ENCODE measurements around the gene ENO1.
"Not testable (repeated sequence)": the region's sequence is repeated elsewhere in the genome, so short reads cannot be mapped to it uniquely, and the experiment has no call there.

Gene ENO1

DNA sequence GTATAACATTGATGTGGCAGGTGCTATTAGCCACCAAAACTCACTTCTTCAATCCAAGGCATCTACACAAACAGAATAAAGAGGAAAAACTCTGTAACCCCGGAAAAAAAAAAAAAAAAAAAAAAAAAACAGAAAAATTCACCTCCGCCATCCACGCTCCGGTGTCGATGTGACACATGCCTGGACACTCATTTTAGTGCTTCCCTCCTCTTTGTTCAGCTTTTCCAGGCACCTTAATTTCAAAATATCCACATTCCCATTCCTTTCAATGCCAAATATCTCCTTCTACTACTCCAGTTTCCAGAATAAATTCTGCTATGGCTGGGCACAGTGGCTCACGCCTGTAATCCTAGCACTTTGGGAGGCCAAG lies 55.2 kb downstream of the ENO1 start:
- TF ChIP-seq, protein P1, sequence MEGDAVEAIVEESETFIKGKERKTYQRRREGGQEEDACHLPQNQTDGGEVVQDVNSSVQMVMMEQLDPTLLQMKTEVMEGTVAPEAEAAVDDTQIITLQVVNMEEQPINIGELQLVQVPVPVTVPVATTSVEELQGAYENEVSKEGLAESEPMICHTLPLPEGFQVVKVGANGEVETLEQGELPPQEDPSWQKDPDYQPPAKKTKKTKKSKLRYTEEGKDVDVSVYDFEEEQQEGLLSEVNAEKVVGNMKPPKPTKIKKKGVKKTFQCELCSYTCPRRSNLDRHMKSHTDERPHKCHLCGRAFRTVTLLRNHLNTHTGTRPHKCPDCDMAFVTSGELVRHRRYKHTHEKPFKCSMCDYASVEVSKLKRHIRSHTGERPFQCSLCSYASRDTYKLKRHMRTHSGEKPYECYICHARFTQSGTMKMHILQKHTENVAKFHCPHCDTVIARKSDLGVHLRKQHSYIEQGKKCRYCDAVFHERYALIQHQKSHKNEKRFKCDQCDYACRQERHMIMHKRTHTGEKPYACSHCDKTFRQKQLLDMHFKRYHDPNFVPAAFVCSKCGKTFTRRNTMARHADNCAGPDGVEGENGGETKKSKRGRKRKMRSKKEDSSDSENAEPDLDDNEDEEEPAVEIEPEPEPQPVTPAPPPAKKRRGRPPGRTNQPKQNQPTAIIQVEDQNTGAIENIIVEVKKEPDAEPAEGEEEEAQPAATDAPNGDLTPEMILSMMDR (IDR thresholded peaks at IDR 0.05; ENCODE audit: low read depth, low read length), result no peak
- no peak overlapping the region for H3K4me3 ChIP-seq (replicated peaks in 1 of 2; ENCODE audit: low read depth in 2 of 2, low read length in 2 of 2)
- DNase-seq (ENCODE audit: low read depth in 2 of 2), result no peak

DNA sequence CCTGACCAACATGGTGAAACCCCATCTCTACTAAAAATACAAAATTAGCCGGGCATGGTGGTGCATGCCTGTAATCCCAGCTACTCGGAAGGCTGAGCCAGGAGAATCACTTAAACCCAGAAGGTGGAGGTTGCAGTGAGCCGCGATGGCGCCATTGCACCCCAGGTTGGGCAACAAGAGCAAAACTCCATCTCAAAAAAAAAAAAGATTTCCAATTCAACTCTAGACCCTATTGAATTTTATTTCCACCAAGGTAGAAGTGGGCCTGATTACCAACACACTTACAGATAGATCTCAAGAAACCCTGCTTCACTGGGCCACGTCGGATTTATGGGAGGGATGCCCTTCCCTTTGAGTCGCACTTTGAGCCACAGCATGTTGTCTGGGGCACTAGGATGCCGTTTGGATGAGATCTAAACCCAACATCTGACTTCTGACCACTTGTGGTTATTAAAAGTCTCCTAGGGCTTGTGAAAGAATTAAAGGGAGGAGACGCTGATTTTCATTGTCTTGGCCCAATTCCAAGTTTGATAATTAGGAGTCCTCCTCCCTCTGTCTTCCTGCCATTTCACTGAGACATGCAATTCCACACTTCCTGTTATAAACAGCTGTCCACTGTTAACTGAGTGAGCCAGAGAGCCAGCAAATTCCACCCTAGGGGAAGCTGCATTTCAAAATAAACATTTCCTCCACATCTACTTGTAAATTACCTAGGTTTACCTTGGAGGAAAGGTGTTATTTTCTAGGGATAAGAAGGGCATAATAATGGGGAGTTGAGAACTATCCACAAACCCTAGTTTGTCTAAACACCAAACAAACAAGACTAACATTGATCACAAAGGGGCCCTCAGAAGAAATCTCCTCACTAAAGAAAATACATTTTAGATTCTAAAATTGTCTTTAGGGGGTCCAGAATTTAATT lies 55.9 kb downstream of the ENO1 start:
- TF ChIP-seq, protein P1 (IDR thresholded peaks at IDR 0.05; ENCODE audit: low read depth, low read length), result no peak
- peak; percentile 88 to 89 for DNase-seq (ENCODE audit: low read depth in 2 of 2)
- no peak overlapping the region for H3K4me3 ChIP-seq (replicated peaks in 1 of 2; ENCODE audit: low read depth in 2 of 2, low read length in 2 of 2)

DNA sequence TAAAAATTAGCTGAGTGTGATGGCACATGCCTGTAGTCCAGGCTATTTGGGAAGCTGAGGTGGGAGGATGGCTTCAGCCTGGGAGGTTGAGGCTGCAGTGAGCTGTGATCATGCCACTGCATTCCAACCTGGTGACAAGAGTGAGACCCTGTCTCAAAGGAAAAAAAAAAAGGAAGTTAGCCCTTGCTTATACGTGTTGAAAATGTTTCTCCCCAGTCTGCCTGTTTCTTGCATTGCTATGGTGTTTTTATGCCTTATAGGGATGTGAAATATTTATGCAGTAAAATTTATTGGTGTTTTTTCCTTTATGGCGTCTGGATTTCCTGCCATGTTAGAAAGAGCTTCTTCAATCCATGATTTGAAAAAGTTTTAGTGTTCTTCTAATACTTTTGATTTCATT lies 57.4 kb downstream of the ENO1 start:
- TF ChIP-seq, protein P1 (IDR thresholded peaks at IDR 0.05; ENCODE audit: low read depth, low read length), result no peak
- DNase-seq (ENCODE audit: low read depth in 2 of 2), result no peak
- H3K4me3 ChIP-seq (replicated peaks in 1 of 2; ENCODE audit: low read depth in 2 of 2, low read length in 2 of 2), result no peak overlapping the region

DNA sequence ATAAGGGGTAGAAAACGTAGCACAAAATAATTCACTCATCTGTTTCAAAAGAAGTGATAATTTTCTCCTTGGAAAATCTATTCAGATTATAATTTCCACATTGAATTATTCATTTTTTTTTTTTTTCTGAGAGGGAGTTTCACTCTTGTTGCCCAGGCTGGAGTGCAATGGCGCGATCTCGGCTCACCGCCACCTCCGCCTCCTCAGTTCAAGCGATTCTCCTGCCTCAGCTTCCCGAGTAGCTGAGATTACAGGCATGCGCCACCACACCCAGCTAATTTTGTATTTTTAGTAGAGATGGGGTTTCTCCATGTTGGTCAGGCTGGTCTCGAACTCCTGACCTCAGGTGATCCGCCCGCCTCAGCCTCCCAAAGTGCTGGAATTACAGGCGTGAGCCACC lies 59.7 kb downstream of the ENO1 start:
- not testable (repeated sequence) for H3K4me3 ChIP-seq (replicated peaks in 1 of 2; ENCODE audit: low read depth in 2 of 2, low read length in 2 of 2); DNase-seq (ENCODE audit: low read depth in 2 of 2)

DNA sequence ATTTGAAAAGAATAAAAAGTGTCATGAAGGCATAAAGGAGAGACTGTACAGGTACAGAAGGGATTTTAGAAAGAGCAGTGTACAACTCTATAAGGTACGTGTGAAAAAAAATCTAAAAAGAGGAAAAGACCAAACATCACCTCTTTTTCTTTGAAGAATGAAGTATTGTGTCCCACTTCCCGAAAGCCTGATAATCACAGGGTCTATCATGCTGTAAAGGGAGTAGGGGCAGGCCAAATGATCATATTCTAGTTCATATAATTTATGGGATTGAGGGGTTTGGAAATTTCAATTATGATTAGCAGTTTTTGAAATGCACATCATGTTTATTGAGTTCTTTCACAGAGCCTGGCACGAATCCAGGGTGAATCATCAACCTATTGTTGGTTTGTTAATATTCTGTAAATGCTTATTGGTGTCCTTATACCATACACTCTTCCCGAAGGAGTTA lies 60.1 kb downstream of the ENO1 start:
- peak; percentile 76 to 93 for DNase-seq (ENCODE audit: low read depth in 2 of 2)
- TF ChIP-seq, protein P1 (IDR thresholded peaks at IDR 0.05; ENCODE audit: low read depth, low read length), result no peak
- H3K4me3 ChIP-seq (replicated peaks in 1 of 2; ENCODE audit: low read depth in 2 of 2, low read length in 2 of 2), result peak overlapping the region; percentile 49 to 62

DNA sequence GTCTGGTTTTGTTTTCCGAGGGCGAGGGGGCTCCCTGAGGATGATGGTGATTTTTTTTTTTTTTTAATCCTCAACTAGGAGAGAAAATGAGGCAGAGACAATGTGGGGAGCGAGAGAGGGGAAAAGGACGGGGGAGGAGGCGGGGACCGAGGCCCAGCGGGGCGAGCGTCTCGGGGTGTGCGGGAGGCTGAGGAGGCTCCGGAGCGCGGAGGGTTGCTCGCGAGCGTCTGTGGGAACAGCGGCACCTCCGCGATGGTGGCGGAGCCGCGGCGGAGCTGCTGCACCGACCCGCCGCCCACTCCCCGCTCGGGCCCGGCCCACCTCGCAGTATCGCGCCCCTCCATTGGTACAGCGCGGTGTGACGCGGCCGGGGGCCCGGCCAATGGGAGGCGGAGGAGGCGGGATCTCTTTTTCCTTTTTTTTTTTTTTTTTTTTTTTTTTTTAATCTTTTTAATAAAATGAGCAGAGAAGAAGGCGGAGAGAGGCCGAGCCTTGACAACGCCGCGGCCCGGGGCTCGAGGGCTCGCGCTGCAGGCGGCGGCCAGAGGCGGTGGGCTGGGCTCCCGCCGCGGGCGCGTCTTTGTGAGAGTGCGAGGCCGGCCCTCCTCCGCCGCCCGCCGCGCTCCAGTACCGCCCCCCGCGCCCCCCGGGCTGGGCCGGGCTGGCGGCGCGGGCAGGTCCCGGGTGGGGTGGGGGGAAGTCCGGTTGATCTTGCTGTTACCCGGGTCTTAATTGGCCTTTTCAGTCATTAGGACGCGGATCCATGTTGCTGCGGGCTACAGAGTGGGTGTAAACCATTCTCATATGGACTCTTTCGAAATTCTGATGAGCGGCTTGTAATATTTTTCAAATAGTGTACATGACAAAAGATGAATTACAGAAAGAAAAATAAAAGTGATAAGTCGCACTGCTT lies 60.8 kb downstream of the ENO1 start, which contains the start of gene RERE:
RERE (minus strand) TSS at position 229 of the 913 bp plus-strand sequence.
- peak within 1 kb of the TSS; percentile 62 to 85 for H3K4me3 ChIP-seq (replicated peaks in 1 of 2; ENCODE audit: low read depth in 2 of 2, low read length in 2 of 2)
- TF ChIP-seq, protein P1 (IDR thresholded peaks at IDR 0.05; ENCODE audit: low read depth, low read length), result no peak
- peak; percentile 90 to 97 for DNase-seq (ENCODE audit: low read depth in 2 of 2)
